Measurements from ENCODE around the gene NPY5R. TPM values are rescaled to one million over a fixed set of nuclear protein-coding genes. Genes with fewer than 3 reads are reported as not detected.

NPY5R gene
- 1 to 10 TPM in 1 of 3 donors, under 1 TPM in 2; 0.22 to 1.2 (median 0.25) TPM for total RNA-seq
- long read RNA-seq, donor 1, partial matches to known transcripts, result 0 of 1 reads
- long read RNA-seq, donor 1, other reads (novel, unspliced or antisense), result 0 of 1 reads
- long read RNA-seq, donor 2, partial matches to known transcripts, result 0 of 2 reads
- long read RNA-seq, donor 2, other reads (novel, unspliced or antisense), result 0 of 2 reads

DNA sequence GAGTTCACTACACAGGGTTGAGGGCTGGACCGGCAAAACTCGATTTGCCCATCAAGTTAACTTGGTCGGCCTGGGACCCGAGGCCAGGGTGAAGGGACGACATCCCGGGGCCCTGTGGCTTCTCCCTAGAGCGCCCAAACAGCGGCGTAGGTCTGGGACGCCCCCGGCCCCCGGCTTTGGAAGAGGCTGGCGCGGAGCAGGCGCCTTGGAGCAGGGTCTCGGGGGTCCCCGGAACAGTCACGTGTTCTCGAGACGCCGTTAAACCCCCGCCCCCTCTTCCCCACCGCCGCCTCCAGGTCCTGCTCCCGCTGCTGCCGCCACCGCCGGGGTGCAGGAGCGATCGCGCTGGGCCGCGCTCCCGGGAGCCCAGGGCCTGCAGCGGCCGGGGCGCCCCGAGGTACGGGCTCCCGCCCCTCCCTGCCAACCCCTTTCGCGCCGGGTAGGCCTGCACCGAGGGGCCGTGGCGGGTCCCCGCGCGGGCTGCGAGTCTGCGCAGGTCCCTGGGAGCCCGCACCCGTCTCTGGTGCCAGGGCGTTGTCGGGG, at the start of gene NPY5R:
Gene NPY5R, plus strand, starts transcription at position 289 of the 543 bp plus-strand sequence. CDS start 6,382 bp downstream, outside the sequence.
- peak; percentile 86 for ATAC-seq
- peak; percentile 15 to 44 (median 39) for DNase-seq
- intact Hi-C loops (cut with DNase I, micrococcal nuclease), result no loop called here
- Histone ChIP-seq H3K9me3 (no peaks in the 10 kb centered on the region), H3K4me3 (peak within 1 kb of the TSS; percentile 6), H3K4me1 (ENCODE audit: low read depth) (no peaks in the 10 kb centered on the region), H3K36me3 (ENCODE audit: low read depth) (no peaks in the 10 kb centered on the region)
- TF ChIP-seq, protein P1, sequence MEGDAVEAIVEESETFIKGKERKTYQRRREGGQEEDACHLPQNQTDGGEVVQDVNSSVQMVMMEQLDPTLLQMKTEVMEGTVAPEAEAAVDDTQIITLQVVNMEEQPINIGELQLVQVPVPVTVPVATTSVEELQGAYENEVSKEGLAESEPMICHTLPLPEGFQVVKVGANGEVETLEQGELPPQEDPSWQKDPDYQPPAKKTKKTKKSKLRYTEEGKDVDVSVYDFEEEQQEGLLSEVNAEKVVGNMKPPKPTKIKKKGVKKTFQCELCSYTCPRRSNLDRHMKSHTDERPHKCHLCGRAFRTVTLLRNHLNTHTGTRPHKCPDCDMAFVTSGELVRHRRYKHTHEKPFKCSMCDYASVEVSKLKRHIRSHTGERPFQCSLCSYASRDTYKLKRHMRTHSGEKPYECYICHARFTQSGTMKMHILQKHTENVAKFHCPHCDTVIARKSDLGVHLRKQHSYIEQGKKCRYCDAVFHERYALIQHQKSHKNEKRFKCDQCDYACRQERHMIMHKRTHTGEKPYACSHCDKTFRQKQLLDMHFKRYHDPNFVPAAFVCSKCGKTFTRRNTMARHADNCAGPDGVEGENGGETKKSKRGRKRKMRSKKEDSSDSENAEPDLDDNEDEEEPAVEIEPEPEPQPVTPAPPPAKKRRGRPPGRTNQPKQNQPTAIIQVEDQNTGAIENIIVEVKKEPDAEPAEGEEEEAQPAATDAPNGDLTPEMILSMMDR (IDR thresholded peaks at IDR 0.05), result no peak

DNA sequence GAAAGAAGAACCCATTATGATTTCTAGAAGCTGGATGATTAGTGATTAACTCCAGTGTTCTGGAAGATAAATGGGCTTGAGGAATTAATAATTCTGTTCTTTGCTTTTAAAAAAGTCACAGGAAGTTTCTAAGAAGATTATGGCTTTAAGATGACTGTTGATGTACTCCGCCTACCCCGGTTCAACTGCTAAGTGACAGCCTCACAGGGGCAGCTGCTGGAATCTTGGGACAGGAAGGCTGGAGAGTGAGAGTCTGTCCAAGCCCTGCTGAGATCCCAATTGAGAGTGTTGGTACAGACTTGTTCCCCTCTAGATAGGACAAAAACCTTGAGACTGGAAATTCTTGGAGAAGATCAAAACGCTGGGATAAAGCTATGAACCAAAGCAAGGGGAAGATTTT, 48.6 kb upstream of the NPY5R start:
- no peak for DNase-seq
- Histone ChIP-seq H3K36me3 (ENCODE audit: low read depth) (no peaks in the 10 kb centered on the region), H3K4me1 (ENCODE audit: low read depth) (no peaks in the 10 kb centered on the region), H3K9me3 (no peaks in the 10 kb centered on the region), H3K4me3 (no peak overlapping the region)
- TF ChIP-seq, protein P1 (IDR thresholded peaks at IDR 0.05), result no peak
- intact Hi-C loops (cut with DNase I, micrococcal nuclease), result no loop called here
- no peak for ATAC-seq

DNA sequence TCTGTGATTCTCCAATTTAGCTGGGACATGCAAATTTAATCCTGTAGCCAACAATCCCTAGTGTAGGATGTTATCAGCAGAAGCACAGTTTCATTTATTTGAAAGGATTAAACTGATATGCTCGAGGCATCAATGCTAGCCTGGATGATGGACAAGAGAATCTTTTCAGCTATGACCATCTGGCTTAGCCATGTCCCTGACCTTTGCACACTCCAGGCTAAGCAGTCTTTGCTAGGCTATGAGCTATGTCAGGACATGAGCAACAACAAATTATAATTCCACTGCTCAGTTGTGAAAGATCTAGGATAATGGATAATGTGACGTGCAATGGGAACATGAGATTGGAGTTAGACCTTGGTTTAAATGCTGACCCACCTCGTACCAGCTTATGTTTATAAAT, 43.2 kb upstream of the NPY5R start:
- intact Hi-C loops (cut with DNase I, micrococcal nuclease), result no loop called here
- ATAC-seq (no peak), DNase-seq (no peak)
- TF ChIP-seq, protein P1 (IDR thresholded peaks at IDR 0.05), result no peak
- Histone ChIP-seq H3K36me3 (ENCODE audit: low read depth) (no peaks in the 10 kb centered on the region), H3K4me1 (ENCODE audit: low read depth) (no peaks in the 10 kb centered on the region), H3K4me3 (no peak overlapping the region), H3K9me3 (no peaks in the 10 kb centered on the region)

DNA sequence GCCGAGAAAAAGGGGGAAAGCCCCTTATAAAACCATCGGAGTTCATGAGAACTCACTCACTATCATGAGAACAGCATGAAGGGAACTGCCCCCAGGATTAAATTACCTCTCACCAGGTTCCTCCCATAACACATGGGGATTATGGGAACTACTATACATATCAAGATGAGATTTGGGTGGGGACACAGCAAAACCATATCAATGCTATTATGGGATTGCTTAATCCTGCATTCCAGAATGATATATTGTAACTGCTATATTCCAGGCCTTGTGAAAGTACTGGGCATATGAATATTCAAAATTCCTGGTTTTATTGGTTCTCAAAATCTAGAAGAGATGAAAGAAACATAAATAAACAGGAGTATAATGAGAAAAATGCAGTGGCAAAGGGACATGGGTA, 40.6 kb upstream of the NPY5R start:
- Histone ChIP-seq H3K36me3 (ENCODE audit: low read depth) (no peaks in the 10 kb centered on the region), H3K4me3 (no peak overlapping the region), H3K4me1 (ENCODE audit: low read depth) (no peaks in the 10 kb centered on the region), H3K9me3 (no peaks in the 10 kb centered on the region)
- TF ChIP-seq, protein P1 (IDR thresholded peaks at IDR 0.05), result no peak
- intact Hi-C loops (cut with DNase I, micrococcal nuclease), result no loop called here
- no peak for DNase-seq
- ATAC-seq, result no peak

DNA sequence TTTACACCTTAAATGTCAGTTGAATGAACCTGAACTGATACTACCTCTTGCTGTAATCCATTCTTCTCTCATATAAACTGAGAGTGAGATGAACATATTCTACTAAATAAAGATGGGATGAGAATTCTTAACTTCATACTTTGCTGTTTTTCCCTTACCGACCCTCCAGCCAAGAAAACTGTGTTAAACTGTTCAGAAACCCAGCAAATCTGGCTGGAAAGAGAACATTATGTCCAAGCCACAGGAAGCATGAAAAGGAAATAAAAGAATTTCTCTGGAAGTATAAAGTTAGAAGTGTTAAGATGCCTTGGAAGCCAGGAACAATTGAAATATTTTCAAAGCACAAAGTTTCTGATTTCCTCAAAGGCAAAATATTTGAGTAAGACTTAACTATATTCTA, 34.2 kb upstream of the NPY5R start:
- no peaks in the 10 kb centered on the region for H3K9me3 ChIP-seq
- no peak for ATAC-seq
- no peaks in the 10 kb centered on the region for H3K4me1 ChIP-seq (ENCODE audit: low read depth)
- TF ChIP-seq, protein P1 (IDR thresholded peaks at IDR 0.05), result no peak
- no peak for DNase-seq
- intact Hi-C loops (cut with DNase I, micrococcal nuclease), result no loop called here
- no peak overlapping the region for H3K4me3 ChIP-seq
- no peaks in the 10 kb centered on the region for H3K36me3 ChIP-seq (ENCODE audit: low read depth)

Data from mucosa of descending colon (tissue), 3 donors.